ENCODE measurements around the gene NBPF11.
"Not testable (repeated sequence)": the region's sequence is repeated elsewhere in the genome, so short reads cannot be mapped to it uniquely, and the experiment has no call there.

NBPF11 gene, protein sequence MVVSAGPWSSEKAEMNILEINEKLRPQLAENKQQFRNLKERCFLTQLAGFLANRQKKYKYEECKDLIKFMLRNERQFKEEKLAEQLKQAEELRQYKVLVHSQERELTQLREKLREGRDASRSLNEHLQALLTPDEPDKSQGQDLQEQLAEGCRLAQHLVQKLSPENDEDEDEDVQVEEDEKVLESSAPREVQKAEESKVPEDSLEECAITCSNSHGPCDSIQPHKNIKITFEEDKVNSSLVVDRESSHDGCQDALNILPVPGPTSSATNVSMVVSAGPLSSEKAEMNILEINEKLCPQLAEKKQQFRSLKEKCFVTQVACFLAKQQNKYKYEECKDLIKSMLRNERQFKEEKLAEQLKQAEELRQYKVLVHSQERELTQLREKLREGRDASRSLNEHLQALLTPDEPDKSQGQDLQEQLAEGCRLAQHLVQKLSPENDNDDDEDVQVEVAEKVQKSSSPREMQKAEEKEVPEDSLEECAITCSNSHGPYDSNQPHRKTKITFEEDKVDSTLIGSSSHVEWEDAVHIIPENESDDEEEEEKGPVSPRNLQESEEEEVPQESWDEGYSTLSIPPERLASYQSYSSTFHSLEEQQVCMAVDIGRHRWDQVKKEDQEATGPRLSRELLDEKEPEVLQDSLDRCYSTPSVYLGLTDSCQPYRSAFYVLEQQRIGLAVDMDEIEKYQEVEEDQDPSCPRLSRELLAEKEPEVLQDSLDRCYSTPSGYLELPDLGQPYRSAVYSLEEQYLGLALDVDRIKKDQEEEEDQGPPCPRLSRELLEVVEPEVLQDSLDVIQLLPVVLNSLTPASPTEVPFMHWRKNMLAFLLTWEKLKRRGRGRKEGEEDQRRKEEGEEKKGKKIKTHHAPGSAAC

DNA sequence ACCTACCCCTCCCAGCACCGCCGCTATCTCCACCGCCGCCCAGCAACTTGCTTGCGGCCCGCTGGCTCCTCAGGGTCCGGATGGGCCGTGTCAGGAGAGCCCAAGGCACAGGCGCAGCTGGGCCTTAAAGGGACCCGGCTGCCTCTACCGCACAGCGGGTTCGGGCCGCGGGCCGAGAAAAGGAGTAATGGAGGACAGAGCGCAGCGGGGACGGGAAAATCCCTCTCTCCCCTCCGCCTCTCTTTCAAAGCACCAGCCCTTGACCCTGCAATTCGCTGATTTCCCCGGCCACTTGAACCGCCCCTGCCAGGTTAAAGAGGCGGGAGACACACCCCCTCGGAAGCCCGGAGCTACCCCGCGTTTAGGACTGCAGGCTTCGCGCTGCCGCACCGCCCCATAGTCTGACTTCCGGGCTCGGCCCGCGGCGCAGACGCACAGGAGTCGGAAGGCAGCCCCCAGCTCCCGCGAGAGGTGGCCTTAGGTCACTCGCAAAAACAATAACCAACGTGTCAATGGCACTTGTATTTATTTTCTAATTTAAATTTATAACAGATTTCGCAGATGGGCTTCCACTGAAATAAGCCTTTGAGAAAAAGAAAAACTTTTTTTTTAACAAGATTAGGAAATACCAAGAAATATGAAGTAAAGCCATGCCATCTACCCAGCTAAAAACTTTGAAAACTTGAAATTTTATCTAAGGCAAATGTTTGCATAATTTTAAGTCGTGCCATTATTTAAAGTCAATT lies at the start of gene NBPF11:
Gene NBPF11 (minus strand): TSS at position 371 of the 746 bp plus-strand sequence. CDS start 25,278 bp downstream, outside the sequence.
- peak; percentile 56 to 58 for DNase-seq (ENCODE audit: low read depth in 2 of 2)

DNA sequence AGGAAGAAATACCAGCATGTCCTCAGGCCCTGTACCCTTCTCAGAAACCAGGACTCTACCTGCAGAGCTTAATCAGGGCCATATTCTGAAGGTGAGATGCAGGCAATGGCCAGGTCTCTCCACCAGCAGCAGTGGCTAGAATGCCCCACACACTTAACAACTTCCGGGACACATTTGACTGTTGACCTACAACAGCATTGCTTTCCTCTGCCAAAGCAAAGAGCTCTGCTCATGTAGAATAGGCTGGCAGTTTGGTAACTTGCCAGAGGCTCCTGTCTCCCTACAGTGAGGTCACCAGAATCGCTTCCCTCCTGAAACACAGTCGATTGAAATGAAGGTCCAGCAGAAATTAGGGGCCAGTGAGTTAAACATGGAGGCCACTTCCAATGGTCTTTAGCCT lies 45.3 kb upstream of the NBPF11 start:
- DNase-seq (ENCODE audit: low read depth in 2 of 2) = not testable (repeated sequence)

DNA sequence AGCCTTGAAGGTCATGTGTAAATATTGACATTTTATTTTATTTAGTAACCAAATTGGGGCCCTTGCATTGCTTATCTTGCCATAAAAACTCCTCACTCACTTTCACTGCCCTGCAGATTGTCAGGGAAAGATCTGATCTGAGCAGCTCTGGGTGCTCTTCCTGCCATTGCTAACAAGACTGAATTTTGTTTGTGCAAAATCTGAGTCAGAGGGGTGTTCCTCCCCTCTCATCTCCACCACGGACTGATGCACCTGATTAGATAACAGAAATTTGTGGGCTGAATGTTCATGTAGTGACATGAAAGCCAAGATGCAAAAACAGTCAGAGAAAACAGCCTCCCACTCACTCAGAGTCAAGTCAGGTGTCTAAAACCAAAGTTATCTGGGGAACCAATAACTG lies 44.9 kb upstream of the NBPF11 start:
- DNase-seq (ENCODE audit: low read depth in 2 of 2) = not testable (repeated sequence)

DNA sequence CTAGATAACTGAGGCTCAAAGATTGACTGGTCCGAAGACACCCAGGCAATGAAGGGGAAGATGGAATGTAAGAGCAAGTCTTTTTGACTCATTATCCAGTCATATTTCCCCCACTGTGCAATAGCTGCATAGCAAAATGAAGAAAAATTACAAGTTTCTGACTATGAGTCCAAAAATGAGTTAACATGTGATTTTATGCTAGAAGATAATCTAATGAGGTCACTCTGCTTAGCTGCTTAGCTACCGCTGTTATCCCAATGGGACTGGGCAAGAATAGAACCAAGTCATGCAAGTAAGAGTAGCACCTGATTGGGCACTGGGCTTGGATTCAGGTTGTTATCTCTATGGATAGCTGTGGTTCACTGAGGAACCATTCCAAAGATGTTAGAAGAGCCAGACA lies 43.0 kb upstream of the NBPF11 start:
- DNase-seq (ENCODE audit: low read depth in 2 of 2) = not testable (repeated sequence)

DNA sequence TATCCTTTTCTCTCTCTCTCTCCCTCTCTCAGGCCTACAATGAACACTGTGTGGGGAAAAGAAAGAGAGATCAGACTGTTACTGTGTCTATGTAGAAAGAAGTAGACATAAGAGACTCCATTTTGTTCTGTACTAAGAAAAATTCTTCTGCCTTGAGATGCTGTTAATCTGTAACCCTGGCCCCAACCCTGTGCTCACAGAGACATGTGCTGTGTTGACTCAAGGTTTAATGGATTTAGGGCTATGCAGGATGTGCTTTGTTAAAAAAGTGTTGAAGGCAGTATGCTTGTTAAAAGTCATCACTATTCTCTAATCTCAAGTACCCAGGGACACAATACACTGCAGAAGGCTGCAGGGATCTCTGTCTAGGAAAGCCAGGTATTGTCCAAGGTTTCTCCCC lies 36.7 kb upstream of the NBPF11 start:
- DNase-seq (ENCODE audit: low read depth in 2 of 2) = not testable (repeated sequence)

DNA sequence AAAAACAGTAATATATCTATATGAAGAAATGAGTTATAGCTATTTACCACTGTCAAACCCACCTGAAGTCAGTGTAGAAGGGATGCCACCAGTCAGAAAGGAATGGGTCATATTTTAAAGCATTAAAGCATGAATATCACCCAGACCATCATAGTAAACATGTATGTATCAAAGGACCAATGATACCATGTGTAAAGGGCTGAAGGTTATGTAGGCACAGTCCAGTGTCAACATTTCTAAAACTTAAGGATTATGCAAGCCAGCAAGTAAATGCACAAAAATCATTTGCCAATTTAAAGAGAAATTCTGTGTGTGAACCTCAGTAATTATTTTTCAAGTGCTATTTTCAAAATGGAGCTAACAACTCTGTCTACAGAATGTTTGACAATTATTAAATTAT lies 26.6 kb upstream of the NBPF11 start:
- DNase-seq (ENCODE audit: low read depth in 2 of 2) = not testable (repeated sequence)

DNA sequence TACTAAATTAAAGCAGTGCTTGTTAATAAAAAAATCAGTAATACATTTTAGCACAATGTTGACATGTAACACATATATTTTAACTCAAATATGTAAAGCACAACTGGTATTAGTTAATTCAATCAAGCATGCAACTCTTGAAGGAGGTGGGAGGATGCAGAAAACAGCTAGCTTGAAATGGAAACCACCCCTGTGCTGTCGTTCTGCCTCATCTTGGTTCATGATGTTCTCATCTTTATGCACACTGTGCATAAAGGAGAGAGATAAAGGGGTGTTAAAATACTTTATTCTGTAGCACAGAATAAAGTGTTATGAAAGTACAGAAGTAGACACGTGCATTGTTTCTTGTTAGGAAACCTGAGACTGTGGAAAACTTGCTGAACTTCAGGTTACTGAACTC lies 23.3 kb upstream of the NBPF11 start:
- not testable (repeated sequence) for DNase-seq (ENCODE audit: low read depth in 2 of 2)

DNA sequence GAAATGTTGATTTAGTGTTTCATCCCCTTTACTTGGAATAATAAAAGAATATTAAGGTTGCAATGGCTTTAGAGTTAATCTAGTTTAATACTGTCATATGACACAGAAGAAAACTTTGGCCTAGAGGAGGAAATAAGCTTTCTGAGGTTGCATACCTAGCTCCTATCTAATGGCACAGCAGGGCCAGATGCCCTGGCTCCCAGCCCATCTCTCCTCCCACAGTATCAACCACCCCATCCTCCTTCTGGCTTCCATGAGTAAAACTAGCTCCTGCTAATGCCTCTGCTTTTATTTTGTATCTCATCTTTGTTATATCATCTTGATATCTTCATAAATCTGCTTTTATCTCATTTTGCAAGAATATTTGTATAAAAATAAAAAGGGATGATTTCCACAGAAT lies 19.9 kb upstream of the NBPF11 start:
- DNase-seq (ENCODE audit: low read depth in 2 of 2) = not testable (repeated sequence)

DNA sequence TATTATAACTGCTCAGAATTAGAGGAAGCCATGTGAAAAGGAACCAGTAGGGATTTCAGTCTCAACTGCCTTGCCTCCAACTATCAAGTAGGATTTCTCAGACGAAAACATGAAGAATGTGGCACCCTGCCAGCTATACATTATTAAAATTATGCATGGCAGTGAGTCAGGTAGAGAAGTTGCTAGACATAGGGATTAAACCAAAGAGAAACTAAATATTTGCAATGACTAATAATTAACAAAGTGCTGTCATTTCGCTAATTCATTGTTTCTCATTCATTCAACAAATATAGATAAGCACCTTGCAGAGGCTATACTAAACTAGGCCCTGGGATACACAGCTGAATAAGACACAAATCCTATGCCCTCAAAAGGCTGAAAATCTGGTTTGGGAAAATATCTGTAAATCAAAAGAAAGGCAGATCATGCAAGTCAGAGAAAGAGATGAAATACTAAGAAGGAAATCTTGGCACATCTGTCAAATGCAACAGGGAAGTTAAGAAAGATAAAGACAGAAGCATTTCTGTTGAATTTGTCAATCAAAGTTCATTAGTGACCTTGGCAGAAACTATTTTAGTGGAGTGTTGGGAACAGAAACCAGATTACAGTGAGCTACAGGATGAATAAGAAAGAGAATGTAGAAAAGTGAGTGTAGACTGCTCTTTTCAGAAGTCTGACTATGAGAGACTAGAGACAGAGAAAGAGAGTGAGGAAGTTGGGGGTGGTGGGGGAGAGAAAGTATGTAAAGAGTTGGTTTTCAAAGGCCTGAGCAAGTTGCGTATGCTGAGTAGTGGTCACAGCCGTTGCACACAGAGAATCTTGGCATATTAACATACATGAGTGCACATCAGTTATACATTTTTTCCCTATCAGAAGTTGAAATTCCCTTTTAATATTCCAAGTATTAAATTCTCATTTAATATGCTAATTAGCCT lies 14.7 kb upstream of the NBPF11 start:
- DNase-seq (ENCODE audit: low read depth in 2 of 2) = no peak

DNA sequence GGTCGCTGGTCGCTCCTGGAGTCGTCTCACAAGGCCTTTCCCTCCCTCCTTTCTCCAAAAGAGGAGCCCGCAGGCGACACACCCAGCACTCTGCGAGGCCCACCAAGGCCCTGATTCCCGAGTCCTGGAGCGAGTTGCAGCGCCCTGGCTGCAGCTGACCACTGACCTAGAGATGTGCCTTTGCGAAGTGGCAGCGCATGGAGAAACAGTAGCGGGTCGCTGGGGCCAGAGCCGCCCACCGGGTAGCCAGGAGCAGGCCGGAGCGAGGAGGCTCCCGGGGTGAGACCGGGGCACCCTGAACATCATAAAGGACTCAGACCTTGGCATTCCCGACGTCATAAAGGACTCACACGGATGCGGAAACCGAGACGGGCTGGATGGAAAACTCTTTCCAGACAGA lies 10.3 kb upstream of the NBPF11 start:
- no peak for DNase-seq (ENCODE audit: low read depth in 2 of 2)

DNA sequence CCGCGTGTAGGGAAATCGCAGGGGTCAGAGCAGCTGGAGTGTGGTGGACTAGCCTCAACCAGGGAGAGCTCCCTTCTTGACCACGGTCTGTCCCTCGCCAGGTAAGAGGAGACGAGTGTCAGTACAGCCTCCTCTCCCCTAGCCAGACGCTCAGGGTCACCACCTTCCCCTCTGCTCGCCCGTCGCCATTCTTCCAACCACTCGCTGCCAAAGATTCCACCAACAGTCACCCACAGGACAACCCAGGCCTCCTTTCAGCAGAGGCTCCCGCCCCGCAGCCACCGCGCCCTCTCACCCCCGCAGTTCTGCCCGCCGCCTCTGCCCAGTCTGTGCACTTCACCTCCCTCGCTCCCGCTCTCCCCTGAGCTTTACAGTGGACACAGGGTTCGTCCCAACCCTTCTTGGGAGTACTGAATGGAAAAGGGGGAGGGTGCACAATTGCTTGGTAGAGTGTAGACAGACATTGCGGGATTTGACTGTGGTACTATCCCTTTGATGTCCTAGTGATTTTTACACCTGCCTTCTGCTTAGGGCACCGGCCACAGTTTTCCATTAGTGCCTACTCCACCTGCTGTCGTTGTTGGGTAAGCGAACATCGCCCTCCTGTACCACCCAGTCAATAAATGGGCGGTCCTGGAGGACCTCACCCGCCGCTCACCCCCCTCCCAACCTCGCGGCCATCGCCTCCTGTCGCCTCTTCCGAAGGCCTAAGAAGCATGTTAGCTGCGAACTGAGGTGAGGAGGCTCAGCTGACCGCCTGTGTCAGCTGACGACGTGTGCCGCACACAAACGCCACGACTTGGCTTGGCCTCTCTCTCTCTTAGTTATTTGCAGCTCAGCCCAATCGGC lies 9.2 kb upstream of the NBPF11 start:
- DNase-seq (ENCODE audit: low read depth in 2 of 2) = no peak

DNA sequence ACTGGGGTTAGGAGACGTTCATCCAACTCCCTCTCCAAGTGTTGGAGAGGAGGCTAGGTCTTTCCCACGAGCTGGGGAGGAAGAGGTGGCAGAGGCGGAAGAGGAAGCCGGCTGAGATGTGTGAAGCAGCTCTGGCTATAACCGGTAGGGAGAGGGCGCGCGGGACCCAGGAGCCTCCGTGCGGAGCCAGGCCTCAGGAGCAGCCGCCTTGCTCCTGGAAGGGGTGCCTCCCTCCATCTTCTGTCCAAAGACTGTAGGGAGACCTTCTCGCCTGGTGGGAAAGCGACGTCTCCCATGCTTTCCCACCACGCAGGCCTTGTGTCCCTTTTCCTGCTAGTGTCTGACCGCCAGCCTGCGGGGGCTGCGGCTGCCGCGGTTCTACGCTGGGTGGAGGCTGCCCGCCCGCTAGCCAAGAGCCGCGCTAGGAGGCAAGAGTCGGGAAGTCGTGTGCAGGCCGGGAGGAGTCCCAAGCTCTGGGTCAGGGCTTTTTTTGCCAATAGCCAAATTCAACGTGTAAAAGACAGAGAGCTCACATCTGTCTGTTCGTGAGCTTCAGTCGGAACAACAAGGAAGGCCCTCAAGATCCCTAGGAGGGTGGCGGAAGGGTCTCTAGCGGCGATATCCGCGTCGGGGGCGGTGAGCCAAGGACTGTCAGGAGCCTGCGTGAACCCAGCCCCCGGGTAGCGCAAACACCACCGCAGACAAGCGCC lies 8.4 kb upstream of the NBPF11 start:
- DNase-seq (ENCODE audit: low read depth in 2 of 2) = no peak

DNA sequence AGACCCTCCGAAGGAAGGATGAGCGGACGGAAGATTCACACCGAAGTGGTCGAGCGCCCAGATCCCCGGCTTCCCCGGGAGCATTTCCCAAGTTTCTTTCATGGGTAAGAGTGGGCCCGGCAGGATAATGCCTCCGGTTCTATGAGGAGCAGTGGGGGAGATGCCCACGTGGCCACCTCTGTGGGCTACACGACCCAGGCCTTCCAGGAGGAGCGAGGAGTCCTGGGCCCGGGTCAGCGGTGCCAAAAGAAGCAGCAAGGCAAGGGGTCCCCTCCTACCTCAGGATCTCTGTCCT lies 7.9 kb upstream of the NBPF11 start:
- DNase-seq (ENCODE audit: low read depth in 2 of 2) = no peak

DNA sequence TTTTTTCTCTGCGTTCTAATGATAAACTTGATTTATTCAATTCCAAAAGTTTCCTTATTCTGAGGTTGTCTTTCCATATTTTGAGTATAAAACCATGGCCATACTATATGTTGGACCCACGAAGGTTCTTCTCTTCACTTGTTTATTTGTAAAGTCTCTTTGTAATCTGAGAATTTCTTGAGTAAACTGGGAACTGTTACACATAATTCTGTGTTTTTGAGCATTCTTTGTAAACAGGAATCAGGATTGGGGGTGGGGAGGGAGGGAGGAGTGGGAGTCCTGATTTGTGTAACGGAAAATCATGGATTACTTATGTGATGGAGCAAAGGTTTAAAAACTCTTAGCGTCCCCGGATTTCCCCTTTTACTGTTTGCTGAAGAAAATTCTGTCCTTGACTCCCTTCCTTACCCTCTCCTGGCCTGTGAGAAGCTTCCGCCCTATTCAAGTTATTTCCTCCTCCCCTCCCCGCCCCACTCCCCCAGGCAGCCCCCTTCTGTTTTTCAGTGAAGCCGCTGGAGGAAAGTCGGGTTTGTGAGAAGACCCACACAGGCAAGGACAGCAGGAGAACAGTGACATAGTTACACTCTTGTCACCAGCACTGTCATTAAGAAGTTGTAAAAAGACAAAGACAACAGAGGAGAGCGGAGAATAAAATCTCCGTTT lies 6.4 kb upstream of the NBPF11 start:
- DNase-seq (ENCODE audit: low read depth in 2 of 2) = no peak

DNA sequence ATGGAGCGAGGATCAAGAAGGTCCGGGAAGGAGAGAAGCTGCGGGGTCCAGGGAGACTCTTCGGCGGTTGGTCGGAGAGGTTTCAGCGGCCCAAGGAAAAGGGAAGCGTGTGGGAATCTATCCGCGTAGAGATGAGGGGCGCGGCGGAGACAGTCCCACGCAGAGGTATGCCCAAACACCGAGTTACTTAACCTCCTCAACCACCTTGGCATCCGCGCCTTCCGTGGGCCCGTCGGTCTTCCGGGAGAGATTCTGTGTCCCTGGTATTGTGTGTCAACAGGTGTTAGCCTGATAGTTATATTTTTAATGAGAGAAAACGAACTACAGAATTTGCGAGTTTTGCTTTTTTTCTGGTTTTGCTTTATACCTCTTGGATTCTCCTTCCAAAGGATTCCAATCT lies 5.7 kb upstream of the NBPF11 start:
- DNase-seq (ENCODE audit: low read depth in 2 of 2) = not testable (repeated sequence)

DNA sequence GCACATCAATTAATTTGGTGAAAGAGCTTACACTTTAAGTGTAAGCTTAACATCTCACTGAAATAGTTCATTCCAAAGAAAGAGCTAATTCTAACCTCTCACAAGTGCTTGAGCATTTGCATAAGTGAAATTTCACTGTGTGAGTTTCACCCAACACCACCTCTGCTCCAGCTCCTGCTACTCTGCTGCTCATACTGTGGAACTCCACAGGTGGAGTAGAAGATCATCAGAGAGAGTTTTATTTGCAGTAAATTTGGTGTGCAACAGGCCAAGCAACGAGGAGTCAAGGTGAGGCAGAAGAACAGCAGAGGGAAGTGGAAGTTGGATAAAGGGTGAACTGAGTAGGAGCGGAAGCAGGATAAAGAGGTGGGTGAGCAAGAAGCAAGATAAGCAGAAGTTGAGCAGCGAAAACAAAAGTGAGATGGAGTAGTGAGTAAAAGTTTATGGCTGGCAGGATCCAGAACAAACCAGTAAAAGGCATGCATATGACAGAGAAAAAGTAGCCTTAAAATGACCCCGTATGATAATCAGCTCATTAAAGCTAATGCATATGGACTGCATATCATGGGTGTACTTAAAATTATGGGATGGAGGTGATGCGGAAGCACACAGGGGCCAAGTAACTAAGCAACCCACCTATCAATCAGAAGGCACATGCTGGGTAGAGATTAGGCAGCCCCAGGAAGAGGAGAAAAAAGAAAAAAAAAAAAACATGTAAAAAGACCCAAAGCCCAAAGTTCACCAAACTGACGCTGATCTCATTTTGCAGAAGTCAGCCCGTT lies 3.6 kb upstream of the NBPF11 start:
- DNase-seq (ENCODE audit: low read depth in 2 of 2) = not testable (repeated sequence)

DNA sequence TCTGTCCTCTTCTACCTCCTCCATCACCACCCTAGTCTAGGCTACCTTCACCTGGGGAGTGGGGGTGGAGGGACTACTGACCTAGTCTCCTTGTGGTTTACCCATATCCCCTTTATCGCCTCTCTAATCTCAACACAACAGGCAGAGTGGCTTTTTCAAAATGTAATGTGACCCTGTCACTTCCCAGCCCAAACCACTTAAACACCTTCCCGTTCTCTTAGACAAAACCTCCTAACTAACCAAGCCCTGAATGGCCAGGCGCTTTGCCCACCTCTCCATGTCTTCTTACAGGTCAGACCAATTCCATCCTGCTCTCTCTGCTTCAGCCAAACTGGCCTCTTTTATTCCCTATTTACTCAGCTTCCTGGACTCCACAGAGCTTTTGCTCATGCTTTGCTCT lies 714 bp upstream of the NBPF11 start:
- not testable (repeated sequence) for DNase-seq (ENCODE audit: low read depth in 2 of 2)

DNA sequence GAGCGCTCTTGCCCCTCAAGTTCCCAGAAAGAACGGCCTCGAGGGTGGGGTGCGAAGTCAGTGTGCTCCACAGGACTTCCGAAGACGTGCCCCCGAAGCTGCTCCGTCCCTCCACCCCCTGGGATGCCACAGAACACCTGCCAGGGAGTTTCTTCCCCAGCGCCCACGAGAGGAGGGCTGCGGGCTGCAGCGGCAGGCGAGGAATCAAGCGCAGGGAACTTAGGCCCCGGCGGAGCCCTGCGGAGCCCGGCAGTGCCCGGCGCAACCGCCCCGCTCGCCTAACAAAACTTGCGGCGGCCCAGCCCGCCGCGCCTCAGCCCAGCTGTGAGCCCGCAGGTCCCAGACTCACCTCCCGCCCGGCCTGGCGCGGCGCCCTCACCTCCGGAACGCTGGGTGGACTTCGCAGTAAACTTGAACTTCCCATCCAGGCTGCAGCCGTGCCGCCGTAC lies 686 bp downstream of the NBPF11 start:
- not testable (repeated sequence) for DNase-seq (ENCODE audit: low read depth in 2 of 2)

All from stimulated activated CD8-positive, alpha-beta memory T cell treated with anti-CD3 and anti-CD28 coated beads, Interleukin-7, amount 100 ng/mL, for 1 hour (primary cell).